22Rv1 (cell line): ENCODE measurements around the gene LY6G5B.

Experiments used
- H3K27ac ChIP-seq: fragments of 450-650 bp; 2 replicates; pipeline ENCODE4 v1.5.1; 2017
- CTCF ChIP-seq: fragments of 450-650 bp; IDR thresholded peaks from 2 replicates; pipeline ENCODE4 v1.5.1; 2017; ENCODE audit warnings: mild to moderate bottlenecking
- ZFX ChIP-seq: fragments of 450-650 bp; IDR thresholded peaks from 2 replicates; pipeline ENCODE4 v1.6.1; 2017; ENCODE audit warnings: antibody characterized with exemption, borderline replicate concordance

LY6G5B gene

DNA sequence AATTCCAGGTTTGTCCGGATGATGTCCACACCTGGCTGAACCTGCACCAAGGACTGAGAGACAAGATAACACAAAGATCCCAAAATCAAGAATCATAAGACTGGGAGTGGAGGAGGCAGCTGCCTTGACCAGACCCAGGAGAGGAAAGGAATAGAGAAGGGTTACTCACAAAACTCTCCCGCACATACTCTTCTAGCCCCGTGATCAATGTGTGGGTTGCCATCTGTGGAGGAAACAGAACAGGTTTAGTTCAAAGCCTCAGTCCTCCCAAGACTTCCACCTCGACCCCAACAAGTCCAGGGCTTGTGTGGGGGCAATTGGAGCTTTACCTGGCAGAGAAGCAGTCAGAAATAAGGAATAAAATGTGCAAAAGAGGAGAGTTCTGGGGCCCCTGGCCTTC lies 28.4 kb upstream of the LY6G5B start:
- TF ChIP-seq ZFX = no peak
- TF ChIP-seq CTCF = no peak

GRCh38 chr6:31642798-31643570 lies 26.8 kb upstream of the LY6G5B start:
- no peak for TF ChIP-seq ZFX
- TF ChIP-seq CTCF = no peak
- H3K27ac ChIP-seq = no peak overlapping the region

More for the DNA sequence above, 28.4 kb upstream of the LY6G5B start:
- H3K27ac ChIP-seq = no peak overlapping the region

- no peak overlapping the region for H3K27ac ChIP-seq
- TF ChIP-seq ZFX = no peak
- no peak for TF ChIP-seq CTCF
These were observed 25.8 kb upstream of the LY6G5B start for GRCh38 chr6:31643818-31644454.

- H3K27ac ChIP-seq = no peak overlapping the region
- TF ChIP-seq ZFX = no peak
These were observed 24.5 kb upstream of the LY6G5B start for GRCh38 chr6:31645325-31645724.

DNA sequence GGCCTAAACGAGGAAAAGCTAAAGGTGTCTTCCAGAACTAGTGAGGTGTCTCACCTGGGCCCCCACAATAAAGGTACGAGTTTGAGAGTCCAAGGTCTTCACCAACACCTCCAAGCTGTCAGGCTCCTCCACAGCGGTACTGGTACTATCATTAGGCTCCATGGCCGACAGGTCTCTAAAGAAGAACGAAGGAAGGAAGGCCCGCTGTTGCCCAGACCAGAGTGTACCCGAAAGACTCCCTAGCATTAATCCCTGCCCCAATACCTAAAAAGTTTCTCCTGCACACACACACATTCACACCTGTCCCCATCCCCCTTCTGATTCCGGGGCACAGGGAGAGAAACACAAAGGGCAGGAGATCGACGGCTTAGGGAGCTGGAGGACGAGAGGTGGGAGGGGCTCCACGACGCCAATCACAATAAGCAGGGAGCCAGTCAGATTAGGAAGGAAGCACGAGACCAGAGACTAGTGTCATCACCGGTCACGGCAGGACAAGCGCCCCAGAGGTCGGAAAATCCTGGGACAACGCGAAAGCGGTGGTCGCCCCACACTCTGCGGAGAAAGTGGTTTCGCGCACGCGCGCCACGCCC lies 18.1 kb upstream of the LY6G5B start:
- TF ChIP-seq ZFX (no peak), CTCF (no peak)
- peak overlapping the region; percentile 95 for H3K27ac ChIP-seq

DNA sequence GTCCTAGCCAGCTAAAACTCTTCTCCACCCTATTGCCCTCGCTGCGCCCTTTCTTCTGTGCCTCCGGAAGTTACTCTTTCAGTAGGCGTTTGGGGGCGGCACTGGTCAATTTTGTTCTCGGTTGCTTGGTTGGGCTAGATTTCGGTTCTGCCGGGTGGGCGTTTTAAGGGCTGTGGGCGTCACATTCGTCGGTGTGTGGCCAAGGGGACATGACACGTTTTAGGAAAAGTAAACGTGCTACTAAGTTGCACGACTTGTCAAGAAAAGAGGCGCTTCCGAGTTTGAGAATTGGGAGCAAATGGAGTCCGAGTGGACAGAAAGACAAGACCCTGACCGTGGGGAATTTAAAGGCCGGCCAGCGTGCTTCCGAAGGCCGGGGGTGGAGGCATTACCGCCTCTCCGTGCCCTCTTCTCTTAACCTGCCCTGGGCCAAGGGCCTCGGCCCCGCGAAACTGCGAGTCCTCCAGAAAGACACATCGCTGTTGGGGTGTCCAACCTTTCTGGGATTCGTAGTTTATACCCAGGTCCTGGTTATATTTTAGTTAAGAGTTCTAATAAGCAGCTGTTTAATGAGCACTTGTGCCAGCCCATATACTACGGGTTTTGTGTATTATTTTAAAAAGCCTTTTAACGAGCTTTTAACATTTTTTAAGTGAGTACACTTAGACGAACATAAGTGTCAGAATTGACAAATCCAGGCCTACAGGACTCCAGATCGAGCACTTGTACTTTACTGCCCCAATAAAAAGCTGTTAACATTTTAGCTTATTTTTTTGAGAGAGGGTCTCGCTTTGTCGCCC lies 16.7 kb upstream of the LY6G5B start:
- H3K27ac ChIP-seq = peak overlapping the region; percentile 95
- TF ChIP-seq CTCF = no peak
- no peak for TF ChIP-seq ZFX

DNA sequence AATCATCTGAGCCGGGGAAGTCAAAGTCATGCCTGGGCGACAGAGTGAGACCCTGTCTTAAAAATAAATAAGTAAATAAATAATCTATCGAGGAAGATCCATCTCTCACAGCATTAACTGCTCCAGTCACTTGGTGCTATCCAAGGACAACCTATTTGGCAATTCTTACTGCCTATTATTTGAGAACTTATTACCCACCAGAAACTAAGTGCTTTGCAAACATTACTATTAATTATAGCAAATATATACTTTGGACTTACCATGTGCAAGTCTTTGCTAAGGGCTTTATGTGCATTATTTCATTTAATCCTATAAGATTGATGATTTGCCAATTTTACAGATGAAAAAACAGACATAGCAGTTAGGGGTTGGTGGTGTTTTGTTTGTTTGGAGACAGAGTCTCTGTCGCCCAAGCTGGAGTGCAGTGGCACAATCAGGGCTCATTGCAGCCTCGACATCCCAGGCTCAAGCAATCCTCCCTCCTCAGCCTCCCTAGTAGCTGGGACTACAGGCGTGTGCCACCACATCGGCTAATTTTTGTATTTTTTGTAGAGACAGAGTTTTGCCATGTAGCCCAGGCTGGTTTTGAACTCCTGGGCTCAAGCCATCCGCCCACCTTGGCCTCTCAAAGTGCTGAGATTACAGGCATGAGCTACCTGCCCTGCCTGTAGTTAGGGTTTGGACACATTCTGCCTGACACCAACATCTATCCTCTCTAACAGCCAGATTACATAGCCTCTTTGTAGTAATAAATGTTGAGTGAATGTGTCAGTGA lies 15.0 kb upstream of the LY6G5B start:
- TF ChIP-seq CTCF (no peak), ZFX (no peak)
- H3K27ac ChIP-seq = peak overlapping the region; percentile 95
